Activated naive CD8-positive, alpha-beta T cell treated with anti-CD3 and anti-CD28 coated beads for 36 hours (primary cell): ENCODE data around the gene FAM89A. TPM values are rescaled to one million over a fixed set of nuclear protein-coding genes. Genes with fewer than 3 reads are reported as not detected.
"Not testable (repeated sequence)": the region's sequence is repeated elsewhere in the genome, so short reads cannot be mapped to it uniquely, and the experiment has no call there.

Experiments used
- DNase-seq: peaks from one replicate; pipeline ENCODE4 v3.0.0; 2021
- H3K27ac Mint-ChIP-seq: one replicate; pipeline ENCODE4 v1.8.0; 2022; ENCODE audit warnings: mild to moderate bottlenecking, moderate library complexity, mixed read lengths
- H3K27me3 Mint-ChIP-seq: one replicate; pipeline ENCODE4 v1.8.0; 2022; ENCODE audit warnings: mild to moderate bottlenecking, mixed read lengths
- H3K36me3 Mint-ChIP-seq: one replicate; pipeline ENCODE4 v1.8.0; 2021; ENCODE audit warnings: mild to moderate bottlenecking, mixed read lengths
- H3K4me1 Mint-ChIP-seq: one replicate; pipeline ENCODE4 v1.8.0; 2021; ENCODE audit warnings: mixed read lengths
- H3K4me3 Mint-ChIP-seq: one replicate; pipeline ENCODE4 v1.8.0; 2022; ENCODE audit warnings: mild to moderate bottlenecking, moderate library complexity, mixed read lengths
- H3K9me3 Mint-ChIP-seq: one replicate; pipeline ENCODE4 v1.8.0; 2022; ENCODE audit warnings: mixed read lengths
- total RNA-seq, 2 experiments: library from RNA; stranded (reverse); gene quantifications; one replicate each; pipeline ENCODE4 v1.2.3, GENCODE V29; 2021

The FAM89A gene
- total RNA-seq, 2 experiments from 2014 or later: 12.2 to 15.2 TPM

GRCh38 chr1:231028682-231029081 lies 11.4 kb downstream of the FAM89A start:
- no peaks in the 10 kb centered on the region for H3K27me3 Mint-ChIP-seq
- no peaks in the 10 kb centered on the region for H3K9me3 Mint-ChIP-seq
- H3K4me3 Mint-ChIP-seq: no peak overlapping the region
- H3K27ac Mint-ChIP-seq: no peak overlapping the region
- H3K4me1 Mint-ChIP-seq: peaks cover 22% of the 10 kb centered on the region
- peaks cover 9% of the 10 kb centered on the region for H3K36me3 Mint-ChIP-seq
- DNase-seq: no peak

- Mint-ChIP-seq H3K27me3 (no peaks in the 10 kb centered on the region), H3K36me3 (peaks cover 9% of the 10 kb centered on the region), H3K27ac (no peak overlapping the region), H3K9me3 (no peaks in the 10 kb centered on the region), H3K4me1 (peaks cover 18% of the 10 kb centered on the region), H3K4me3 (no peak overlapping the region)
- no peak for DNase-seq
Measured at GRCh38 chr1:231027971-231028370, 12.1 kb downstream of the FAM89A start.

GRCh38 chr1:231027136-231027925 lies 12.7 kb downstream of the FAM89A start:
- no peak overlapping the region for H3K27ac Mint-ChIP-seq

GRCh38 chr1:231026576-231026975 lies 13.5 kb downstream of the FAM89A start:
- H3K4me3 Mint-ChIP-seq: no peak overlapping the region
- H3K36me3 Mint-ChIP-seq: peaks cover 9% of the 10 kb centered on the region
- no peak for DNase-seq
- no peaks in the 10 kb centered on the region for H3K27me3 Mint-ChIP-seq
- peaks cover 15% of the 10 kb centered on the region for H3K4me1 Mint-ChIP-seq
- H3K27ac Mint-ChIP-seq: no peak overlapping the region
- H3K9me3 Mint-ChIP-seq: no peaks in the 10 kb centered on the region

More at GRCh38 chr1:231027136-231027925, 12.7 kb downstream of the FAM89A start:
- H3K4me1 Mint-ChIP-seq: peaks cover 15% of the 10 kb centered on the region
- H3K27me3 Mint-ChIP-seq: no peaks in the 10 kb centered on the region
- no peaks in the 10 kb centered on the region for H3K9me3 Mint-ChIP-seq
- no peak for DNase-seq
- H3K36me3 Mint-ChIP-seq: peaks cover 9% of the 10 kb centered on the region
- H3K4me3 Mint-ChIP-seq: no peak overlapping the region

GRCh38 chr1:231023150-231023549 lies 16.9 kb downstream of the FAM89A start:
- H3K27me3 Mint-ChIP-seq: no peaks in the 10 kb centered on the region
- H3K4me1 Mint-ChIP-seq: peaks cover 7% of the 10 kb centered on the region
- DNase-seq: no peak
- peaks cover 8% of the 10 kb centered on the region for H3K36me3 Mint-ChIP-seq
- no peak overlapping the region for H3K4me3 Mint-ChIP-seq
- H3K27ac Mint-ChIP-seq: no peak overlapping the region
- no peaks in the 10 kb centered on the region for H3K9me3 Mint-ChIP-seq

- not testable (repeated sequence) for H3K4me3 Mint-ChIP-seq, H3K27ac Mint-ChIP-seq, H3K27me3 Mint-ChIP-seq, H3K9me3 Mint-ChIP-seq, DNase-seq, H3K4me1 Mint-ChIP-seq, H3K36me3 Mint-ChIP-seq
Measured at GRCh38 chr1:231022543-231022942, 17.5 kb downstream of the FAM89A start.

- Mint-ChIP-seq H3K36me3 (peaks cover 8% of the 10 kb centered on the region), H3K4me3 (no peak overlapping the region), H3K4me1 (peaks cover 5% of the 10 kb centered on the region), H3K9me3 (no peaks in the 10 kb centered on the region), H3K27me3 (no peaks in the 10 kb centered on the region), H3K27ac (no peak overlapping the region)
- no peak for DNase-seq
Measured at GRCh38 chr1:231021540-231022031, 18.5 kb downstream of the FAM89A start.

- H3K27ac Mint-ChIP-seq: no peak overlapping the region
- H3K27me3 Mint-ChIP-seq: no peaks in the 10 kb centered on the region
- H3K4me3 Mint-ChIP-seq: no peak overlapping the region
- peaks cover 5% of the 10 kb centered on the region for H3K4me1 Mint-ChIP-seq
- H3K36me3 Mint-ChIP-seq: peaks cover 8% of the 10 kb centered on the region
- no peaks in the 10 kb centered on the region for H3K9me3 Mint-ChIP-seq
- no peak for DNase-seq
Measured at GRCh38 chr1:231020816-231021215, 19.2 kb downstream of the FAM89A start.

- peak overlapping the region; percentile 38 for H3K27ac Mint-ChIP-seq
- H3K4me1 Mint-ChIP-seq: peaks cover 5% of the 10 kb centered on the region
- H3K27me3 Mint-ChIP-seq: no peaks in the 10 kb centered on the region
- peaks cover 5% of the 10 kb centered on the region for H3K36me3 Mint-ChIP-seq
- DNase-seq: no peak
- H3K9me3 Mint-ChIP-seq: no peaks in the 10 kb centered on the region
- peak overlapping the region; percentile 43 for H3K4me3 Mint-ChIP-seq
Measured at GRCh38 chr1:231020139-231020601, 19.9 kb downstream of the FAM89A start.

- Mint-ChIP-seq H3K9me3 (no peaks in the 10 kb centered on the region), H3K27ac (no peak overlapping the region), H3K4me3 (no peak overlapping the region), H3K27me3 (no peaks in the 10 kb centered on the region), H3K4me1 (peaks cover 5% of the 10 kb centered on the region), H3K36me3 (peaks cover 3% of the 10 kb centered on the region)
- no peak for DNase-seq
Measured at GRCh38 chr1:231019711-231020110, 20.3 kb downstream of the FAM89A start.

GRCh38 chr1:231016966-231017365 lies 23.1 kb downstream of the FAM89A start:
- no peak for DNase-seq
- Mint-ChIP-seq H3K27ac (no peak overlapping the region), H3K27me3 (no peaks in the 10 kb centered on the region), H3K9me3 (no peaks in the 10 kb centered on the region), H3K4me3 (no peak overlapping the region), H3K36me3 (peaks cover 3% of the 10 kb centered on the region), H3K4me1 (peaks cover 5% of the 10 kb centered on the region)

- Mint-ChIP-seq H3K9me3 (no peaks in the 10 kb centered on the region), H3K27me3 (no peaks in the 10 kb centered on the region), H3K27ac (no peak overlapping the region), H3K36me3 (peaks cover 3% of the 10 kb centered on the region), H3K4me1 (peaks cover 5% of the 10 kb centered on the region), H3K4me3 (no peak overlapping the region)
- DNase-seq: no peak
Measured at GRCh38 chr1:231016234-231016633, 23.8 kb downstream of the FAM89A start.

GRCh38 chr1:231013391-231014015 lies 26.6 kb downstream of the FAM89A start:
- H3K9me3 Mint-ChIP-seq: no peaks in the 10 kb centered on the region

GRCh38 chr1:231011963-231012362 lies 28.1 kb downstream of the FAM89A start:
- Mint-ChIP-seq H3K9me3 (peaks cover 8% of the 10 kb centered on the region), H3K4me3 (no peak overlapping the region), H3K36me3 (no peaks in the 10 kb centered on the region), H3K27me3 (no peaks in the 10 kb centered on the region), H3K4me1 (no peaks in the 10 kb centered on the region), H3K27ac (no peak overlapping the region)
- DNase-seq: no peak

More at GRCh38 chr1:231013391-231014015, 26.6 kb downstream of the FAM89A start:
- Mint-ChIP-seq H3K4me3 (no peak overlapping the region), H3K27ac (no peak overlapping the region), H3K27me3 (no peaks in the 10 kb centered on the region), H3K36me3 (no peaks in the 10 kb centered on the region), H3K4me1 (no peaks in the 10 kb centered on the region)
- no peak for DNase-seq

- Mint-ChIP-seq H3K9me3 (peaks cover 13% of the 10 kb centered on the region), H3K4me3 (no peak overlapping the region), H3K4me1 (no peaks in the 10 kb centered on the region), H3K36me3 (peaks cover 4% of the 10 kb centered on the region), H3K27me3 (no peaks in the 10 kb centered on the region), H3K27ac (no peak overlapping the region)
- no peak for DNase-seq
Measured at GRCh38 chr1:231011360-231011759, 28.7 kb downstream of the FAM89A start.
